Activated naive CD4-positive, alpha-beta T cell treated with anti-CD3 and anti-CD28 coated beads, Interleukin-2, amount 50 U/mL, for 16 hours (primary cell): ENCODE data around the gene EXOC8.

Experiments used
- DNase-seq: peaks from one replicate; pipeline ENCODE4 v3.0.0-alpha.2; 2020

Gene EXOC8, protein sequence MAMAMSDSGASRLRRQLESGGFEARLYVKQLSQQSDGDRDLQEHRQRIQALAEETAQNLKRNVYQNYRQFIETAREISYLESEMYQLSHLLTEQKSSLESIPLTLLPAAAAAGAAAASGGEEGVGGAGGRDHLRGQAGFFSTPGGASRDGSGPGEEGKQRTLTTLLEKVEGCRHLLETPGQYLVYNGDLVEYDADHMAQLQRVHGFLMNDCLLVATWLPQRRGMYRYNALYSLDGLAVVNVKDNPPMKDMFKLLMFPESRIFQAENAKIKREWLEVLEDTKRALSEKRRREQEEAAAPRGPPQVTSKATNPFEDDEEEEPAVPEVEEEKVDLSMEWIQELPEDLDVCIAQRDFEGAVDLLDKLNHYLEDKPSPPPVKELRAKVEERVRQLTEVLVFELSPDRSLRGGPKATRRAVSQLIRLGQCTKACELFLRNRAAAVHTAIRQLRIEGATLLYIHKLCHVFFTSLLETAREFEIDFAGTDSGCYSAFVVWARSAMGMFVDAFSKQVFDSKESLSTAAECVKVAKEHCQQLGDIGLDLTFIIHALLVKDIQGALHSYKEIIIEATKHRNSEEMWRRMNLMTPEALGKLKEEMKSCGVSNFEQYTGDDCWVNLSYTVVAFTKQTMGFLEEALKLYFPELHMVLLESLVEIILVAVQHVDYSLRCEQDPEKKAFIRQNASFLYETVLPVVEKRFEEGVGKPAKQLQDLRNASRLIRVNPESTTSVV

DNA sequence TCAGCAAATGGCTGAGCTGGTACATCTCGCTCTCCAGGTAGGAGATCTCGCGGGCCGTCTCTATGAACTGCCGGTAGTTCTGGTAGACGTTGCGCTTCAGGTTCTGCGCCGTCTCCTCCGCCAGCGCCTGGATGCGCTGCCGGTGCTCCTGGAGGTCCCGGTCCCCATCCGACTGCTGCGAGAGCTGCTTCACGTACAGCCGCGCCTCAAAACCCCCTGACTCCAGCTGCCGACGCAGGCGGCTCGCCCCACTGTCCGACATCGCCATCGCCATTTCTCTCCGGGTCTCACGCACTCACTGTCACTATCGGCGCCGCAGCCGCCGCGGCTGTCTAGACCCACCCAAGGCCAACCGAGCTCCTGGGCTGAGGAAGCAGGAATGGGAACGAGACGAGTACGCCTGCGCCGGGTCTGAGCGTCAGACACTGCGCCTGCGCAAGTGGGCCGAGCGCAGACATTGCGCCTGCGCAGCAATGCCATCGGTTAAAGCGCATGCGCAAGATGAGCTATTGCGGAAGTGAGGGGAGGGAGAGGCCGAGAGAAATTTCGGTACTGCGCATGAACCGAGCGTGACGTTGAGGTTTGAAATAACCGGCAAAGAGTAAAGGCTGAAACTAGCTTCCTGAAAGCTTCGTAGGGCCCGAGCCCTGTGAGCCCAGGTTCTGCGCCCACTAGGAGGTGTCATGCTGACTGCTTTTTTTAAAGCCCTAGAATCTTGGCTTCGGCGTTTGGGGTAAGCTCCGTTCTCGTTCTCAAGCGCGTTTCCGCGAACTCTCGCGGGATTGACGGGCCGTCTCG lies at the start of gene EXOC8:
Gene EXOC8, minus strand, starts transcription at position 381 of the 798 bp plus-strand sequence. Its CDS starts 107 bp downstream, at position 274.
- DNase-seq: peak; percentile 94

DNA sequence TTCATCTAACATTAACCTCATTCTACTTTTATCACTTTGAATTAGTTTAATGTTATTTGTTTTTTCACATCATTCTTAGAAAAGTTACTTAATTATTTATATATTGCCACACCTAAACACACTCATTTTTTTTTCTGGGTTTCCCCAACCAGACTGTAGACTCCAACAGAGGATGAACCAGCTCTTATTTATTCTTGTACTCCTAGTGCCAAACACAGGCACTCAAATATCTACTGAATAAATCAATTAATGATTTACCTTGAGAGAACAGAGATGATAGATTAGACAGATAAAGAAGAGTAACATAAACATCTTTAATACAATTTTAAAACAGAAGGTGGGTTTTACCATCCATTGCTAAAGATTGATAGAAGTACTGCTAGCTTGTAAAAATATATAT lies 48.8 kb upstream of the EXOC8 start:
- no peak for DNase-seq

- DNase-seq: no peak
These were observed 47.7 kb upstream of the EXOC8 start for GRCh38 chr1:231385416-231385748.

- DNase-seq: no peak
These were observed 47.2 kb upstream of the EXOC8 start for GRCh38 chr1:231384696-231385415.

DNA sequence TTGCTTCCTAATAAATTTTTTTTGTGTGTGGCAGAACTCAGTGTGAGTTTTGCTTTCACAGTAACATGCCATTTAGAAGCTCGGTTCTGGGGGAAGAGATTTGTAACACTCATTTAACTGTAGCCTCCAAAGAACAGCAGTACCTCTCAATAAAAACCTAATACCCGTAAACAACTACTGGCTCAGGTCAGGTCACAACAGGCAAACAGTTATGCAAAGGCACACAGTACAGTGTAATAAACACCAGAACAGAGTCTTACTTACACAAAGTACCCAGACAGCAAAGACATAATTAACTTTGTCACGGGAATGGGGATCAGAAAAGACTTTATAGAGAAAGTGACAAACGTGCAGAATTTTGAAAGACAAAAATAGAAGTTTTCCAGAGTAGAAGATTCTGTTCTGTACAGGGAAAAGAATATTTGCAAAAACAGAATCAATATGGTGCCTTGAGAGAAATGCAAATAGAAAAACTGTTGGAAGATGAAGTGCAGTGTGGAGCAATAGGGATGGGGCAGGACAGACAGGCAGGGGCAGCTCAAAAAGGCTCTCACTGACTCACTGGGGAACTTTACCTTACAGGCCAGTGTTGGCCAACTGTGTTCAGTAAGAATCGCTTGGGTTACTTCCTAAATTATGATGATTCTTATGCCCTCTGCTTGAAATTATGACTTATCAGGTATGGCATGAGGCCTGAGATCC lies 45.7 kb upstream of the EXOC8 start:
- DNase-seq: no peak

DNA sequence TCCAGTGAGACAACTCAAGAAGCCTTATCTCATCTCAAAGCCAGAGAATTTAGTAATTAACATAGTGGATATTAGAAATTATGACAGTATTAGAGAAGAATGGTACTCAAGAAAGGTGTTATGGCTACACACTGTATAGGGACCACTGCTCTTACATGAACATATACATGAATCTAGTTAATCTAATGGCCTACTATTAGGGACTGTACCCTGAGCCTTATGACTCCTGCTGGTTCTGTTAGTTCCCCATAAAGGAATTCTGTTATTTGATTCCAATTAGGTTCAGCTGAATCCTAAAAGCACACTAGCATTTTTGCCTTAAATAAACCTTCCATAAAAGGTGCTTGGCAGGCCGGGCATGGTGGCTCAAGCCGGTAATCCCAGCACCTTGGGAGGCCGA lies 44.8 kb upstream of the EXOC8 start:
- DNase-seq: no peak

DNA sequence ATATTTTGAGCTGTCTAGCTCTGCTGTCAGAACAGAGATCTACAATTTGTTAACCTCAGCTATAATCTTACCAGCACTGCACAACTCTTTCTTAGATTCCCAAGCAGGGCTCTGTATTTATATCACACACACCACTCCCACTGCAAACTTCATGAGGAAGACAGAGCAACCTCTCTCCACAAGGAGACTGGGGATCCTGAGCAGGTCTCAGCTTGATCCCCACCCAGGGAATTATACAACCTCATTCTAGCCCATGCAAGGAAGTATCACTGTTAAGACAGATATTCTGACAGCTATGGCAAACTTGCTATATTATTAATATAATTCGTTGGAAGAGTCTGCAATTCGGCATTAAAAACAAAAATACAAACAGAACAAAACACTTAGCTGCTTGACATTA lies 44.1 kb upstream of the EXOC8 start:
- DNase-seq: no peak

DNA sequence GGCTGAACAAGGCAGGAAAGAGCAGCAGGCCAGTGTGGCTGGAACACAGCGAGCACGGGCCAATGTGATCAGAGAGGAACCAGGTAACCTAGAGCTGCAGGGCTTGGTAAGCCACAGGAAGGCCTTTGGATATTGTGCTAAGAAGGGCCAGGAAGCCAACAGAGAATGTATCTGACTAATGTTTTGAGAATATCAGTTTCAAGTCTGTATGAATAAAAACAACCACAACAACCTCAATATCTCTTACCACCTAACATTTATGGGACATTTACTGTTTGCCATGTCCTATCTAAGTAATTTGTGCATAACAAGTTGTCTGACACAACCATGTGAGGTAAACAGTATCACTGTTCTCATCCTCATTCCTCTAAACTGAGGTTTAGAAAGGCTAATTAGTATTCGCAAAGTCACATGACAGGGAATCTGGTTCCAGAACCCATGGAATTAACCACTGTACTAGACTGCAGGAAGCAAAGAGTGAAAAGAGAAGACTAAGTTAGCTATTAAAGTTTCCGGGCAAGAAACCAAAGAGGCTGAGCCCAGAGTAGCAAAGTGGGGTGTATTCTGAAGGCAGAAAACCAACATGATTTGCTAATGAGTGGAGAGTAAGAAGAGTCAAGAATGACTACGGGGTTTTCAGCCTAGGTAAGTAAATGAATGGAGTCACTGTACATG lies 39.4 kb upstream of the EXOC8 start:
- no peak for DNase-seq

- no peak for DNase-seq
These were observed 38.4 kb upstream of the EXOC8 start for GRCh38 chr1:231376101-231376500.

GRCh38 chr1:231374394-231374793 lies 36.7 kb upstream of the EXOC8 start:
- DNase-seq: no peak

- no peak for DNase-seq
These were observed 34.8 kb upstream of the EXOC8 start for GRCh38 chr1:231372501-231372900.

GRCh38 chr1:231369282-231369681 lies 31.6 kb upstream of the EXOC8 start:
- no peak for DNase-seq

GRCh38 chr1:231364192-231364591 lies 26.5 kb upstream of the EXOC8 start:
- no peak for DNase-seq

DNA sequence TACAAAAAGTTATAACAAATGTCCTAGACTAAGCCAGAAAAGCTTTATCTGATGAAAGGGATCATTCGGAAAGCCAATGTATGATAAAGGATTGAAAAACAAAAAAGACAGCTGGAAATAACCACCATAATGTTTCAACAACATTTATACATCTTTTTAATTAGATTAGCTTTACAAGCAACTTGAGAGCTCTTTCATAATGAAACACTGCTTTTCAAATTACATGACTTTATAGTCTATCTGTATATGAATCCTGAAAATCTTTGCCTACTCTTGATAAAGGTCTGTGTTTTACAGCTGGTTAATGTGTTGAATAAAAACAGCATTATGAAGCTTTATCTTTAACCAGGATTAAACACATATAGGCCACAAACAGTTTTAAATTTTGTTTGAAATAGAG lies 26.0 kb upstream of the EXOC8 start:
- DNase-seq: no peak

DNA sequence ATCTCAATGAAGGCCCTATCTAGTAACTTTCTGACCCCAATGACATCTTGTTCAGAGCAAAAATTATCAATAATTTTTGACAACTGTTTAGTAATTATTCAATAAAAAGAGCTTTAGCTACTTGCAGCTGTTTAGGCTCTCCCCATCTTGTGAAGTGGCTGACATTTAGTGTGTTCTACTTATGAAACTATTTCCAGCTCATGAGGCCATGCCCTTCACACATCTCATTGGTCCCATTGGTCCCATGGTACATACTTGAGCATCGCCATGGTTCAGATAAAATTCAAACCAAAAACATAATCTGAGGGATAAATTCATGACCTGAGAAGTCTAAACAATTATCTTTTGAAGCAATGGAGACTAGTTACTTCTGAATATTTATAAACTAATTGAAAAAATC lies 24.7 kb upstream of the EXOC8 start:
- no peak for DNase-seq

DNA sequence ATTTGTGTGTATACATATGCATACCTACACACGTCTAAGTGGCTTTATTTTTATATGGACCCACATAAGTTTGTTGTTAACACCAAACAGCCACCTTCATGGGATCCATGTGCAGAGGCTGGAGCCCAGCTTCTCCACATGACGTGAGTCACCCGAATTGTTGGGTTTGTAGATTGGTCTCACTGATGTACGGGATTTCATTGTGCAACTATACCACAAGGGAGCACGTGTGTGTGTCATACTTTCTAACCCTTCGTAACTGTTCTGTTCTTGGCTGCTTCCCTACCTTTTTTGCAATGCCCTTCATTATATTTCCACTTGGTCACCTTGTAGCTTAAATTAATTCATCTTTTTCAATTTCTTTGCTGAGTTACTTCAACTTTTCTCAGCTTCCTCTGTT lies 21.5 kb upstream of the EXOC8 start:
- DNase-seq: no peak

DNA sequence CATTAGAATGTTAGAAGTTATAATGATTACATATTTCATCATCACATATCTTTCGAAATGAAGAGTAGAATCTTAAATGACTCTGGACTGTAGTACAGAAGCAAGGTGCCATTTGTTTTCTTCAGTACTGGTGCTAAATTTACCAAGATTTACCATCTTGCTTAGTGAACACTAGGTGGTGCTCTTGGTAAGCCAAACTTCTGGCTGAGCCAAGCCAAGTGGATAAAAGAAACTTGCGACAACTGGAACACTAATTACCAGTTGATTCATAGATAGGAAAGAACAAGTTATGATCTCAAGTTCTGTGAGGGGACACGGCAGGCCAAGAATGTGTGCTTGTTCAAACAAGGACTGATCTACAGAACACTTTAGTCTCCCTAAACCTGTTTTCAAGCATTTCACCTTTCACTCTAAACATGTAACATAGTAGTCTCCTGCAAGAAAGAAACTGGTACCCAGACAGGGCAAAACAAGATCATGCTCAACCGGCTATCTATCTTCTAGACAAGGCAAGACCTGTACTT lies 20.2 kb upstream of the EXOC8 start:
- DNase-seq: no peak

- DNase-seq: no peak
These were observed 19.6 kb upstream of the EXOC8 start for GRCh38 chr1:231357187-231357772.

DNA sequence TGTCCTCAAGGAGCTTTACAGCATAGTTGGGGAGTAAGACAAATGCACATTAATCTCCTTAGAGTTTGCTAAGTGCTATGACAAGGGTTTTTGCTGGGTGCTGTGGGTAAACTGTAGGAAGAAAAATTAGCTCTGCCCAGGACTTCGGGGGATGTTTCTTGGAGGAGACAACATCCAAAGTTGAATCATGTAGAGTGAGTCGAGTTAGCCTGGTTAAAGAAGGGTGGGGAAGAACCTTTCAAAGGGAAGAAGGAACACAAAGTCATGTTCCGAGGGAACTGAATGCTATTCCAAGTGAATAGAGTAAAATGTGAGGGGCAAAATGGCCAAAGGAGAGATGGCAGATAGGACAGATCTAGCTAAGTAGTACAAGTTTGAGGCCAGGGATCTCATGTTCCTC lies 17.5 kb upstream of the EXOC8 start:
- DNase-seq: no peak

DNA sequence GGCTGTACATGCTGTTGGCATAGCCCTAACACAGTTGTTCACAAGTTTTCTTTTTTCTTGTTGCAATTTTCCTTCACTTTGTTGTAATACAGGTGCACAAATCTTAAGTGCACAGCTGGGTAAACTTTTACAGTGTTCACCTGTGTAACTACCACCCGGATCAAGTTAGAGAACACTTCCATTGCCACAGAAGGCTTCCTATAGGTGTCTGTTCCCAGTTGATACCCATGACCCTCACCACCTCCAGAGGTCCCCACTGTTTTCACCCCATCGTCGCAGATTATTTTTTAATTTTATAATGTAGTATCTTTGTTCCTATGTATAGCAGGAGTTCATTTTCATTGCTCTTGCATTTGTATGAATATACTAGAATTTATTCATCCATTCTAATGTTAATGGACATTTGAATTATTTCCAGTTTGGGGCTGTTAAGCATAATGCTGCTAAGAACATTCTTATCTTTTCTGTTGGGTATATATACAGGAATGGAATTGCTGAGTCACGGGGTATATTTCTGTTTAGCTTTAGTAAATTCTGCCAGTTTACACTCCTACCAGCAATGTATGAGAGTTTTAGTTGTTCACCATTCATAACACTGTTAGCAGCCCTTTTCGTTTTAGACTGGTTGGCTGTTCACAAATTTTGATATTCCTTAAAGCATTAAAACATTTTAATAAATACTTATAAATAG lies 16.8 kb upstream of the EXOC8 start:
- DNase-seq: no peak

GRCh38 chr1:231353086-231353485 lies 15.4 kb upstream of the EXOC8 start:
- DNase-seq: no peak
